ENCODE results near the gene EFCAB6.

DNA sequence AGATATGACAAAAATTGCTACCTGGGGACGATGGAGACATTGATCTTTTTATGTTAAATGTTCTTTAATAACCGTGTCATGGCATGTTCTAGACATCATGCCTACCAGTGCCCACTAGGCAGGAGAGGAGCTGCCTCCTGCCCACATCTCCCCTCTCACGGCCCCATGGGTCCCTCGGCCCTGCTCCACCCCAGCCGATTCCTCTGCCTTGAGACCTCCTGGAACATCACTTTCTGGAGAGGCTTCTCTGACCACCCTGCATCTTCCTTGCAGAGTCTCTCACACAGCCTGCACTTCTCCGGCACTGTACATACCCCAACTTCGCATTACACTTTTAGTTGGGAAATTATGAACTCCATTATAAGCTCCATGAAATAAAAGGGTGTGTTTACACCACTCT lies 16.8 kb downstream of the EFCAB6 start:
- TF ChIP-seq, protein P1, sequence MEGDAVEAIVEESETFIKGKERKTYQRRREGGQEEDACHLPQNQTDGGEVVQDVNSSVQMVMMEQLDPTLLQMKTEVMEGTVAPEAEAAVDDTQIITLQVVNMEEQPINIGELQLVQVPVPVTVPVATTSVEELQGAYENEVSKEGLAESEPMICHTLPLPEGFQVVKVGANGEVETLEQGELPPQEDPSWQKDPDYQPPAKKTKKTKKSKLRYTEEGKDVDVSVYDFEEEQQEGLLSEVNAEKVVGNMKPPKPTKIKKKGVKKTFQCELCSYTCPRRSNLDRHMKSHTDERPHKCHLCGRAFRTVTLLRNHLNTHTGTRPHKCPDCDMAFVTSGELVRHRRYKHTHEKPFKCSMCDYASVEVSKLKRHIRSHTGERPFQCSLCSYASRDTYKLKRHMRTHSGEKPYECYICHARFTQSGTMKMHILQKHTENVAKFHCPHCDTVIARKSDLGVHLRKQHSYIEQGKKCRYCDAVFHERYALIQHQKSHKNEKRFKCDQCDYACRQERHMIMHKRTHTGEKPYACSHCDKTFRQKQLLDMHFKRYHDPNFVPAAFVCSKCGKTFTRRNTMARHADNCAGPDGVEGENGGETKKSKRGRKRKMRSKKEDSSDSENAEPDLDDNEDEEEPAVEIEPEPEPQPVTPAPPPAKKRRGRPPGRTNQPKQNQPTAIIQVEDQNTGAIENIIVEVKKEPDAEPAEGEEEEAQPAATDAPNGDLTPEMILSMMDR (IDR thresholded peaks at IDR 0.05 in 2 of 3, conservative IDR thresholded peaks at IDR 0.05 in 1 of 3; ENCODE audit: control insufficient read depth in 2 of 3, extremely low read depth in 1 of 3, insufficient read depth in 1 of 3, low read depth in 3 of 3, low read length in 3 of 3), result no peak
- TF ChIP-seq, protein P2, sequence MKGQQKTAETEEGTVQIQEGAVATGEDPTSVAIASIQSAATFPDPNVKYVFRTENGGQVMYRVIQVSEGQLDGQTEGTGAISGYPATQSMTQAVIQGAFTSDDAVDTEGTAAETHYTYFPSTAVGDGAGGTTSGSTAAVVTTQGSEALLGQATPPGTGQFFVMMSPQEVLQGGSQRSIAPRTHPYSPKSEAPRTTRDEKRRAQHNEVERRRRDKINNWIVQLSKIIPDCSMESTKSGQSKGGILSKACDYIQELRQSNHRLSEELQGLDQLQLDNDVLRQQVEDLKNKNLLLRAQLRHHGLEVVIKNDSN (IDR thresholded peaks at IDR 0.05; ENCODE audit: borderline replicate concordance, extremely low read length, insufficient read depth, low read depth, low read length), result no peak
- TF ChIP-seq KAT2A (conservative IDR thresholded peaks at IDR 0.05; ENCODE audit: control insufficient read depth, low read depth, low read length) (no peak), GATAD2B (conservative IDR thresholded peaks at IDR 0.05; ENCODE audit: low read depth) (no peak), RFX5 (IDR thresholded peaks at IDR 0.05; ENCODE audit: low read depth, low read length) (no peak), MXI1 (IDR thresholded peaks at IDR 0.05; ENCODE audit: low read depth, low read length) (no peak), YY1 (IDR thresholded peaks at IDR 0.05; ENCODE audit: low read depth, low read length) (no peak), NR2C2 (IDR thresholded peaks at IDR 0.05; ENCODE audit: borderline replicate concordance, control insufficient read depth, insufficient read length, low read depth) (no peak), FOXK2 (IDR thresholded peaks at IDR 0.05) (no peak)
- TF ChIP-seq, protein P3, sequence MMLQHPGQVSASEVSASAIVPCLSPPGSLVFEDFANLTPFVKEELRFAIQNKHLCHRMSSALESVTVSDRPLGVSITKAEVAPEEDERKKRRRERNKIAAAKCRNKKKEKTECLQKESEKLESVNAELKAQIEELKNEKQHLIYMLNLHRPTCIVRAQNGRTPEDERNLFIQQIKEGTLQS (IDR thresholded peaks at IDR 0.05; ENCODE audit: borderline replicate concordance, extremely low read depth, low read depth, low read length), result no peak
- TF ChIP-seq, protein P4, sequence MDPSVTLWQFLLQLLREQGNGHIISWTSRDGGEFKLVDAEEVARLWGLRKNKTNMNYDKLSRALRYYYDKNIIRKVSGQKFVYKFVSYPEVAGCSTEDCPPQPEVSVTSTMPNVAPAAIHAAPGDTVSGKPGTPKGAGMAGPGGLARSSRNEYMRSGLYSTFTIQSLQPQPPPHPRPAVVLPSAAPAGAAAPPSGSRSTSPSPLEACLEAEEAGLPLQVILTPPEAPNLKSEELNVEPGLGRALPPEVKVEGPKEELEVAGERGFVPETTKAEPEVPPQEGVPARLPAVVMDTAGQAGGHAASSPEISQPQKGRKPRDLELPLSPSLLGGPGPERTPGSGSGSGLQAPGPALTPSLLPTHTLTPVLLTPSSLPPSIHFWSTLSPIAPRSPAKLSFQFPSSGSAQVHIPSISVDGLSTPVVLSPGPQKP (IDR thresholded peaks at IDR 0.05; ENCODE audit: low read depth, low read length), result no peak

Measured in GM12878 (cell line).